ENCODE measurements around the gene SPIN4. TPM values are rescaled to one million over a fixed set of nuclear protein-coding genes. Genes with fewer than 3 reads are reported as not detected.
A peak's percentile ranks its signal among the peaks of the same experiment; 100 is the strongest.
"Not testable (repeated sequence)": the region's sequence is repeated elsewhere in the genome, so short reads cannot be mapped to it uniquely, and the experiment has no call there.

The SPIN4 gene
- total RNA-seq: 1 to 10 TPM; 3.5 to 5.8 TPM

GRCh38 chrX:63350941-63351616, at the start of gene SPIN4:
TSS of gene SPIN4 (minus strand) at chrX:63351332. CDS start at chrX:63350819, 513 bp downstream.
- intact Hi-C loops (cut with DNase I): loop anchor here (5.0 kb wide), 1 partner anchor 851 kb away; no protein-coding TSS in a partner anchor

GRCh38 chrX:63400340-63400739, 49.2 kb upstream of the SPIN4 start:
- no peak for DNase-seq (ENCODE audit: low spot score)
- H3K36me3 ChIP-seq: no peaks in the 10 kb centered on the region
- TF ChIP-seq POLR2A (IDR thresholded peaks at IDR 0.05) (no peak), POLR2AphosphoS5 (IDR thresholded peaks at IDR 0.05) (no peak)
- TF ChIP-seq, protein P1, sequence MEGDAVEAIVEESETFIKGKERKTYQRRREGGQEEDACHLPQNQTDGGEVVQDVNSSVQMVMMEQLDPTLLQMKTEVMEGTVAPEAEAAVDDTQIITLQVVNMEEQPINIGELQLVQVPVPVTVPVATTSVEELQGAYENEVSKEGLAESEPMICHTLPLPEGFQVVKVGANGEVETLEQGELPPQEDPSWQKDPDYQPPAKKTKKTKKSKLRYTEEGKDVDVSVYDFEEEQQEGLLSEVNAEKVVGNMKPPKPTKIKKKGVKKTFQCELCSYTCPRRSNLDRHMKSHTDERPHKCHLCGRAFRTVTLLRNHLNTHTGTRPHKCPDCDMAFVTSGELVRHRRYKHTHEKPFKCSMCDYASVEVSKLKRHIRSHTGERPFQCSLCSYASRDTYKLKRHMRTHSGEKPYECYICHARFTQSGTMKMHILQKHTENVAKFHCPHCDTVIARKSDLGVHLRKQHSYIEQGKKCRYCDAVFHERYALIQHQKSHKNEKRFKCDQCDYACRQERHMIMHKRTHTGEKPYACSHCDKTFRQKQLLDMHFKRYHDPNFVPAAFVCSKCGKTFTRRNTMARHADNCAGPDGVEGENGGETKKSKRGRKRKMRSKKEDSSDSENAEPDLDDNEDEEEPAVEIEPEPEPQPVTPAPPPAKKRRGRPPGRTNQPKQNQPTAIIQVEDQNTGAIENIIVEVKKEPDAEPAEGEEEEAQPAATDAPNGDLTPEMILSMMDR (IDR thresholded peaks at IDR 0.05): no peak
- intact Hi-C loops (cut with DNase I): no loop called here
- no peak overlapping the region for H3K27ac ChIP-seq
- H3K27me3 ChIP-seq (replicated peaks; ENCODE audit: insufficient read depth): no peaks in the 10 kb centered on the region
- no peaks in the 10 kb centered on the region for H3K4me1 ChIP-seq (replicated peaks)
- H3K4me3 ChIP-seq: no peak overlapping the region
- H3K9me3 ChIP-seq: no peaks in the 10 kb centered on the region

More at GRCh38 chrX:63350941-63351616, at the start of gene SPIN4:
- no peaks in the 10 kb centered on the region for H3K36me3 ChIP-seq
- TF ChIP-seq POLR2A (IDR thresholded peaks at IDR 0.05) (peak; percentile 74), POLR2AphosphoS5 (IDR thresholded peaks at IDR 0.05) (peak; percentile 71)
- TF ChIP-seq, protein P1 (IDR thresholded peaks at IDR 0.05): no peak
- no peaks in the 10 kb centered on the region for H3K27me3 ChIP-seq (replicated peaks; ENCODE audit: insufficient read depth)
- peak within 1 kb of the TSS; percentile 80 for H3K27ac ChIP-seq
- no peaks in the 10 kb centered on the region for H3K4me1 ChIP-seq (replicated peaks)
- WGBS: 0% methylated on average over 37 of the region's 58 CpGs
- DNase-seq (ENCODE audit: low spot score): peak; percentile 83
- H3K9me3 ChIP-seq: no peaks in the 10 kb centered on the region
- peak within 1 kb of the TSS; percentile 50 to 52 for H3K4me3 ChIP-seq

DNA sequence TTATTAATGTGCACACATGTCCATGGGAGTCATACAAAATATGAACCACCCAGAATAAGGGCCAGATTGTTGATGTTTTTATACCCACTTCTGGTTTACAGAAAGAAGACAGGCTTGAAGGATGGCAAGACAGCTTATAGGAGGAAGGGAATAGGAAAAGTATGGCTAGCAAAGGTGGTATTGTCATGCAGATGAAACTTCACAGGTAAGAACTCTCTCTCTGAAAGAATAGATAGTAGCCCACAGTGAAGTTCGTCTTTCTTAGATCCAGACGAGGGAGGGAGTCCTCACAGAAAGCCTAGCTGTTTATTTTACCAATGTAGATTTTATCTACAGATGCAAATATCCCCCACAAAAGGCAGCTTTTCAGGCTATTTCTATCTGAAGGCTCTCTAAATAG, 43.7 kb upstream of the SPIN4 start:
- no peaks in the 10 kb centered on the region for H3K9me3 ChIP-seq
- WGBS: 53% methylated on average over 2 of the region's 2 CpGs
- TF ChIP-seq POLR2A (IDR thresholded peaks at IDR 0.05) (no peak), POLR2AphosphoS5 (IDR thresholded peaks at IDR 0.05) (no peak)
- TF ChIP-seq, protein P1 (IDR thresholded peaks at IDR 0.05): no peak
- no peak for DNase-seq (ENCODE audit: low spot score)
- no peaks in the 10 kb centered on the region for H3K27me3 ChIP-seq (replicated peaks; ENCODE audit: insufficient read depth)
- intact Hi-C loops (cut with DNase I): no loop called here
- no peaks in the 10 kb centered on the region for H3K36me3 ChIP-seq
- H3K4me1 ChIP-seq (replicated peaks): no peaks in the 10 kb centered on the region
- H3K27ac ChIP-seq: no peak overlapping the region
- no peak overlapping the region for H3K4me3 ChIP-seq

DNA sequence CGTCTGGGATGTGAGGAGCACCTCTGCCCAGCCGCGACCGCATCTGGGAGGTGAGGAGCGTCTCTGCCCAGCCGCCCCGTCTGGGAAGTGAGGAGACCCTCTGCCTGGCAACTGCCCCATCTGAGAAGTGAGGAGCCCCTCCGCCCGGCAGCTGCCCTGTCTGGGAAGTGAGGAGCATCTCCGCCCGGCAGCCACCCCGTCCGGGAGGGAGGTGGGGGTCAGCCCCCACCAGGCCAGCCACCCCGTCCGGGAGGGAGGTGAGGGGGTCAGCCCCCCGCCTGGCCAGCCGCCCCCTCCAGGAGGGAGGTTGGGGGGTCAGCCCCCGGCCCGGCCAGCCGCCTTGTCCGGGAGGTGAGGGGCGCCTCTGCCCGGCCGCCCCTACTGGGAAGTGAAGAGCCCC, 42.0 kb upstream of the SPIN4 start:
- DNase-seq (ENCODE audit: low spot score); H3K27ac ChIP-seq; intact Hi-C loops (cut with DNase I); H3K27me3 ChIP-seq (replicated peaks; ENCODE audit: insufficient read depth); H3K9me3 ChIP-seq; H3K4me3 ChIP-seq; H3K4me1 ChIP-seq (replicated peaks); H3K36me3 ChIP-seq: not testable (repeated sequence)
- 100% methylated on average over 4 of the region's 24 CpGs for WGBS

DNA sequence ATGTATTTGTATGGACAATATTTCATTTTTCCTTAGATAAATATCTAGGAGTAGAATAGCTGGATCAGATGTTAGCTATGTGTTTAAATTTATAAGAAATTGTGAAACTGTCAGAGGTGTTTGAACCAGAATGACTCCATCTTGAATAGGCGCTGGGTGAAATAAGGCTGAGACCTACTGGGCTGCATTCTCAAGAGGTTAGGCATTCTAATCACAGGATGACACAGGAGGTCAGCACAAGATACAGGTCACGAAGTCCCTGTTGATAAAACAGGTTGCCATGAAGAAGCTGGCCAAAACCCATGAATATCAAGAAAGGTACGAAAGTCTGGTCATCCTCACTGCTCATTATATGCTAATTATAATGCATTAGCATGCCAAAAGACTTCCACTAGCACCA, 36.3 kb upstream of the SPIN4 start:
- no peaks in the 10 kb centered on the region for H3K9me3 ChIP-seq
- no peak for DNase-seq (ENCODE audit: low spot score)
- no peaks in the 10 kb centered on the region for H3K4me1 ChIP-seq (replicated peaks)
- H3K4me3 ChIP-seq: no peak overlapping the region
- H3K36me3 ChIP-seq: no peaks in the 10 kb centered on the region
- no peak overlapping the region for H3K27ac ChIP-seq
- TF ChIP-seq POLR2A (IDR thresholded peaks at IDR 0.05) (no peak), POLR2AphosphoS5 (IDR thresholded peaks at IDR 0.05) (no peak)
- TF ChIP-seq, protein P1 (IDR thresholded peaks at IDR 0.05): no peak
- H3K27me3 ChIP-seq (replicated peaks; ENCODE audit: insufficient read depth): no peaks in the 10 kb centered on the region
- intact Hi-C loops (cut with DNase I): no loop called here
- 96% methylated on average over 3 of the region's 3 CpGs for WGBS

DNA sequence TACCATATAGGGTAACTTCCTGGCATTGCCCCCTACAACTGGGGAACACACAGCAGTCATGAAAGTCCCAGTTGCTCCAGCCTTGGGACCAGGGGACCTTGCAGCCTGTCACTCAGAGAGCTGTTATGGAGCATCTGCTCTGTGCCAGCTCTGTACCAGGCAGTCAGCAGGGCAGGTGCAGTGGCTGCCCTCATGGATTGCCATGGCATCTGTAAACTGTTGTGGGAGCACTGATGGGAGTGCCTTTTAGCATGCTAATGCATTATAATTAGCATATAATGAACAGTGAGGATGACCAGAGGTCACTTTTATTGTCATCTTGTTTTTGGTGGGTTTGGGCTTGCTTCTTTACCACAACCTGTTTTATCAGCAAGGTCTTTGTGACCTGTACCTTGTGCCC, 33.1 kb upstream of the SPIN4 start:
- H3K4me1 ChIP-seq (replicated peaks); DNase-seq (ENCODE audit: low spot score); H3K9me3 ChIP-seq; H3K27ac ChIP-seq; H3K27me3 ChIP-seq (replicated peaks; ENCODE audit: insufficient read depth); H3K4me3 ChIP-seq; intact Hi-C loops (cut with DNase I); H3K36me3 ChIP-seq: not testable (repeated sequence)

DNA sequence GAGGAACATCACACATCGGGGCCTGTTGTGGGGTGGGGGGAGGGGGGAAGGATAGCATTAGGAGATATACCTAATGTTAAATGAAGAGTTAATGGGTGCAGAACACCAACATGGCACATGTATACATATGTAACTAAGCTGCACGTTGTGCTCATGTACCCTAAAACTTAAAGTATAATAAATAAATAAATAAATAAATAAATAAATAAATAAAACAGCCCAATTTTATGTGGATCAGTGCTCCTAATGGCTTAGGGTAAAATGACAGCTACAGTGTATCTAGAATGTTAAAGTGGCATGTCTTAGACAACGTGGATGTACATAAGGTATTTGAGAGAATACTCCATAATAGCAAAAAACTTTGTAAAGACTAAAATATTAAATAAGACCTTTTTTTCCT, 21.9 kb upstream of the SPIN4 start:
- H3K27ac ChIP-seq; H3K36me3 ChIP-seq; DNase-seq (ENCODE audit: low spot score); H3K9me3 ChIP-seq; intact Hi-C loops (cut with DNase I); H3K27me3 ChIP-seq (replicated peaks; ENCODE audit: insufficient read depth); H3K4me1 ChIP-seq (replicated peaks); H3K4me3 ChIP-seq: not testable (repeated sequence)
- WGBS: 98% methylated on average over 3 of the region's 3 CpGs

- H3K4me3 ChIP-seq: not testable (repeated sequence)
These were observed 16.6 kb upstream of the SPIN4 start for GRCh38 chrX:63367699-63368098.

More at GRCh38 chrX:63367699-63368098, 16.6 kb upstream of the SPIN4 start:
- H3K9me3 ChIP-seq; H3K27ac ChIP-seq; DNase-seq (ENCODE audit: low spot score); H3K36me3 ChIP-seq; intact Hi-C loops (cut with DNase I); H3K4me1 ChIP-seq (replicated peaks); H3K27me3 ChIP-seq (replicated peaks; ENCODE audit: insufficient read depth): not testable (repeated sequence)
- WGBS: 94% methylated on average over 5 of the region's 5 CpGs
